WTC11 (cell line): ENCODE data around the gene FGF21. TPM values are rescaled to one million over a fixed set of nuclear protein-coding genes. Genes with fewer than 3 reads are reported as not detected.

Experiments used
- ATAC-seq: fragments of 200-7000 bp; cut with Tn5 transposase; 2 replicates; pipeline ENCODE4 v1.10.0; 2021; ENCODE audit warnings: mild to moderate bottlenecking, moderate library complexity
- CTCF ChIA-PET: fragments of 300-600 bp; sonication (Branson Sonifier 250); formaldehyde crosslinking; loops from one replicate; lab custom pipeline; 2021; ENCODE audit warnings: antibody characterized with exemption; lab: Charles Lee
- POLR2A ChIA-PET: fragments of 350-600 bp; sonication (Branson Sonifier 250); formaldehyde crosslinking; loops from one replicate; lab custom pipeline; 2021; ENCODE audit warnings: antibody characterized with exemption; lab: Charles Lee
- DNase-seq: peaks from one replicate; pipeline ENCODE4 v3.0.0; 2021; ENCODE audit warnings: low spot score
- H3K27ac Mint-ChIP-seq: 2 replicates; pipeline ENCODE4 v1.8.0; 2021; ENCODE audit warnings: mixed read lengths
- H3K27me3 Mint-ChIP-seq: 2 replicates; pipeline ENCODE4 v1.8.0; 2021; ENCODE audit warnings: low read depth, mild to moderate bottlenecking, moderate library complexity, mixed read lengths
- H3K36me3 Mint-ChIP-seq: 2 replicates; pipeline ENCODE4 v1.8.0; 2021; ENCODE audit warnings: mixed read lengths
- H3K4me1 Mint-ChIP-seq: 2 replicates; pipeline ENCODE4 v1.8.0; 2022; ENCODE audit warnings: mixed read lengths
- H3K4me3 Mint-ChIP-seq: 2 replicates; pipeline ENCODE4 v1.8.0; 2021; ENCODE audit warnings: mild to moderate bottlenecking, moderate library complexity, mixed read lengths
- H3K9me3 Mint-ChIP-seq: 2 replicates; pipeline ENCODE4 v1.8.0; 2021; ENCODE audit warnings: mixed read lengths
- ELF4 ChIP-seq: sonication (generic); formaldehyde crosslinking; IDR thresholded peaks from 2 replicates; pipeline ENCODE4 v1.8.1; 2022; ENCODE audit warnings: low read depth, mild to moderate bottlenecking, moderate library complexity, missing genetic modification reagents
- FOXK1 ChIP-seq: sonication (generic); formaldehyde crosslinking; IDR thresholded peaks from 2 replicates; pipeline ENCODE4 v1.8.0; 2022; ENCODE audit warnings: mild to moderate bottlenecking, moderate library complexity, missing genetic modification reagents
- NFE2L1 ChIP-seq: sonication (generic); formaldehyde crosslinking; IDR thresholded peaks from 2 replicates; pipeline ENCODE4 v1.8.1; 2023; ENCODE audit warnings: missing genetic modification reagents
- NR2C2 ChIP-seq: sonication (generic); formaldehyde crosslinking; IDR thresholded peaks from 2 replicates; pipeline ENCODE4 v1.8.0; 2022; ENCODE audit warnings: mild to moderate bottlenecking, missing genetic modification reagents
- ZBTB21 ChIP-seq: sonication (generic); formaldehyde crosslinking; IDR thresholded peaks from 2 replicates; pipeline ENCODE4 v1.8.1; 2023; ENCODE audit warnings: mild to moderate bottlenecking, missing genetic modification reagents, borderline replicate concordance
- ZNF121 ChIP-seq: sonication (generic); formaldehyde crosslinking; IDR thresholded peaks from 2 replicates; pipeline ENCODE4 v1.8.0; 2023; ENCODE audit warnings: missing genetic modification reagents
- total RNA-seq: library from RNA; stranded (reverse); gene quantifications from 3 replicates; pipeline ENCODE4 v1.2.3, GENCODE V29; 2021
- TF ChIP-seq, protein P1 (sequence below): sonication (generic); formaldehyde crosslinking; IDR thresholded peaks from 2 replicates; pipeline ENCODE4 v1.8.0; 2022; ENCODE audit warnings: mild to moderate bottlenecking, missing genetic modification reagents
- TF ChIP-seq, protein P2 (sequence below): sonication (generic); formaldehyde crosslinking; IDR thresholded peaks from 2 replicates; pipeline ENCODE4 v1.8.1; 2022; ENCODE audit warnings: low read depth, missing genetic modification reagents, borderline replicate concordance
- TF ChIP-seq, protein P3 (sequence below): sonication (generic); formaldehyde crosslinking; IDR thresholded peaks from 2 replicates; pipeline ENCODE4 v1.8.0; 2022; ENCODE audit warnings: missing genetic modification reagents
- TF ChIP-seq, protein P4 (sequence below): sonication (generic); formaldehyde crosslinking; IDR thresholded peaks from 2 replicates; pipeline ENCODE4 v1.8.1; 2023; ENCODE audit warnings: mild to moderate bottlenecking, missing genetic modification reagents
- TF ChIP-seq, protein P5 (sequence below): sonication (generic); formaldehyde crosslinking; IDR thresholded peaks from 2 replicates; pipeline ENCODE4 v1.8.1; 2023; ENCODE audit warnings: mild to moderate bottlenecking, missing genetic modification reagents, borderline replicate concordance

The FGF21 gene
- total RNA-seq, 1 experiment from 2014 or later, result 0.26 TPM

DNA sequence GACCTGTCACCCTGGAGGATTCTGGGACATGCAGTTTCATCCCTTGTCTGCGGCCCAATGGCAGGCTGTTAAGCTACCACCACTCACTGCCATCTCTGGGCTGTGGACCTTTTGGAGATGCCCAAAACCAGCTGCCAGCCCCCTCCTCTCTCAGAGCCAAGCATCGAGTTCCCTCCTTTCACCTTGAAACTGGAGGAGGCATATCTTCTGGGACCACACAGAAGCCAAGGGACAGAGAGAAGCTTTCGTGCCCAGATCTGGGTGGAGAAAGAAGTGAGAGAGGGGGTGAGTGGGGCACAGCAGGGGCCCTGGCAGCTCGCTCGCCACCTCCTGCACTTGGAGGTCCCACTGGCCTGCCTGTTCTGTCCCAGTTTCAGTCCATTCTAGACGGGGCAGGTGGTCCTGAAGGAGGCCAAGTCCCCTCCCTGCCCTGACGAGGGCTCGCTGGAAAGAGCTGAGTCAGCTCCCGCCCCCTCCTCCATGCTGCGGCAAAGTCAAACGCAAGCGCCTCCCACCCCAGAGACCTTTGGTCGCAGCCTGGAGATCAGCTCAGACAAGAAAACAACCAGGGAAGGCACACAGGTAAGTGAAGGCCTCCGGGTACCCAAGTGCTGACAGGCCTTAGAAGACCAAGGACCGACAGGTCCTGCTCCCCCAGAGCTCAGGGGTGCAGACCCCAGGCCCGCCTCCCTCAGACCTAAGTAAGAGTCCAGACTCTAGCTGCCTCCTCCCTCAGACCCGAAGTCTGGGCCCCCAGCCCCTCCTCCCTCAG is 51.7 kb downstream of the FGF21 start:
- peak; percentile 47 for DNase-seq
- ChIA-PET POLR2A (interaction anchor here (0.6 to 1.3 kb wide), 6 partner anchors 9 to 164 kb away, joined by 3 to 11 read pairs (median 3); partner anchors contain the start of gene PPP1R15A), CTCF (interaction anchor here (0.6 to 3.8 kb wide), 19 partner anchors 8 to 186 kb away, joined by 3 to 76 read pairs (median 4); partner anchors contain the start of genes CA11, DHDH, GYS1 and HSD17B14)
- ATAC-seq, result peak; percentile 74
- TF ChIP-seq, protein P1, sequence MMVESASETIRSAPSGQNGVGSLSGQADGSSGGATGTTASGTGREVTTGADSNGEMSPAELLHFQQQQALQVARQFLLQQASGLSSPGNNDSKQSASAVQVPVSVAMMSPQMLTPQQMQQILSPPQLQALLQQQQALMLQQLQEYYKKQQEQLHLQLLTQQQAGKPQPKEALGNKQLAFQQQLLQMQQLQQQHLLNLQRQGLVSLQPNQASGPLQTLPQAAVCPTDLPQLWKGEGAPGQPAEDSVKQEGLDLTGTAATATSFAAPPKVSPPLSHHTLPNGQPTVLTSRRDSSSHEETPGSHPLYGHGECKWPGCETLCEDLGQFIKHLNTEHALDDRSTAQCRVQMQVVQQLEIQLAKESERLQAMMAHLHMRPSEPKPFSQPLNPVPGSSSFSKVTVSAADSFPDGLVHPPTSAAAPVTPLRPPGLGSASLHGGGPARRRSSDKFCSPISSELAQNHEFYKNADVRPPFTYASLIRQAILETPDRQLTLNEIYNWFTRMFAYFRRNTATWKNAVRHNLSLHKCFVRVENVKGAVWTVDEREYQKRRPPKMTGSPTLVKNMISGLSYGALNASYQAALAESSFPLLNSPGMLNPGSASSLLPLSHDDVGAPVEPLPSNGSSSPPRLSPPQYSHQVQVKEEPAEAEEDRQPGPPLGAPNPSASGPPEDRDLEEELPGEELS (CRISPR knock-in tag), result no peak
- TF ChIP-seq, protein P2, sequence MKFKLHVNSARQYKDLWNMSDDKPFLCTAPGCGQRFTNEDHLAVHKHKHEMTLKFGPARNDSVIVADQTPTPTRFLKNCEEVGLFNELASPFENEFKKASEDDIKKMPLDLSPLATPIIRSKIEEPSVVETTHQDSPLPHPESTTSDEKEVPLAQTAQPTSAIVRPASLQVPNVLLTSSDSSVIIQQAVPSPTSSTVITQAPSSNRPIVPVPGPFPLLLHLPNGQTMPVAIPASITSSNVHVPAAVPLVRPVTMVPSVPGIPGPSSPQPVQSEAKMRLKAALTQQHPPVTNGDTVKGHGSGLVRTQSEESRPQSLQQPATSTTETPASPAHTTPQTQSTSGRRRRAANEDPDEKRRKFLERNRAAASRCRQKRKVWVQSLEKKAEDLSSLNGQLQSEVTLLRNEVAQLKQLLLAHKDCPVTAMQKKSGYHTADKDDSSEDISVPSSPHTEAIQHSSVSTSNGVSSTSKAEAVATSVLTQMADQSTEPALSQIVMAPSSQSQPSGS (CRISPR knock-in tag), result no peak
- TF ChIP-seq FOXK1 (CRISPR knock-in tag), result 0 out of 2 replicates have a peak, but pooled peaks have one; percentile 12
- TF ChIP-seq ELF4 (CRISPR knock-in tag), result no peak
- TF ChIP-seq NFE2L1 (CRISPR knock-in tag), result peak; percentile 27; the same call in 1 of the 2 replicates
- TF ChIP-seq ZNF121 (CRISPR knock-in tag), result peak; percentile 94
- peaks cover 32% of the 10 kb centered on the region for H3K4me1 Mint-ChIP-seq
- H3K27me3 Mint-ChIP-seq, result peaks cover 17% of the 10 kb centered on the region
- peak overlapping the region; percentile 79 for H3K27ac Mint-ChIP-seq
- no peaks in the 10 kb centered on the region for H3K36me3 Mint-ChIP-seq
- H3K4me3 Mint-ChIP-seq, result peak overlapping the region; percentile 36
- no peaks in the 10 kb centered on the region for H3K9me3 Mint-ChIP-seq

DNA sequence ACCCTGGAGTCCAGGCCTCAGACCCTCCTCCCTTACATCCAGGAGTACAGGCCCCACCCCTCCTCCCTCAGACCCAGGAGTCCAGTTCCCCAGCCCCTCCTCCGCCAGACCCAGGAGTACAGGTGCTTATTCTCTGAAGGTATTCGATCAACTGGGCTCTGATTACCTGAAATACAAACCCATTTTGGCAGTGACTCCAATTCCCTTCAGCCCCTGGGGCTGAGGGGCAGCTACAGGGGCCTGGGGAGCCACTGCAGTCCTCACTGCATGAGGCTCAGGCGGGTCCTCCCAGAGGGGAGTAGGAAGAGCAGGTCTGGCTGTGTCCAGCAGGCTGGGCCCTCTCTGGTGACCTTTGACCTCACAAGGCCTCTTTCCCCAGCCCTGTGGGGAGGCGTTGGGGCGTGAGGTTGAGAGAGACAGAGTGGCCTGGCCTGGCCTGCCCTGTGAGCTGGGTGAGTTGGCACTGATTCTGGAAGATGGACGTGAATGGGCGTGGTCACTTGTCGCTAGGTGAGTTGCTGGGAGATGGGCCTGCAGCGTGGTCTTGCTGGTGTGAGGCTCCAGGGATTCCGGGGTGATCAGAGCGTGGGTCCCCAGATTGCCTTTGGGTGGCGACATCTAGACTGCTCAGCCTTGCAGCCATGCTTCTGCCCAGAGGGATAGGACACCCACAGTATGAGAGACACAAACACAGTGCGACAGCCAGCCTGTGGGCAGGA is 52.4 kb downstream of the FGF21 start:
- POLR2A ChIA-PET, result interaction anchor here (0.7 to 1.1 kb wide), 4 partner anchors 8 to 163 kb away, joined by 3 read pairs; no protein-coding TSS in a partner anchor
- TF ChIP-seq ZBTB21 (no peak), NR2C2 (CRISPR knock-in tag) (no peak; the same call in 1 of the 2 replicates)
- TF ChIP-seq, protein P3, sequence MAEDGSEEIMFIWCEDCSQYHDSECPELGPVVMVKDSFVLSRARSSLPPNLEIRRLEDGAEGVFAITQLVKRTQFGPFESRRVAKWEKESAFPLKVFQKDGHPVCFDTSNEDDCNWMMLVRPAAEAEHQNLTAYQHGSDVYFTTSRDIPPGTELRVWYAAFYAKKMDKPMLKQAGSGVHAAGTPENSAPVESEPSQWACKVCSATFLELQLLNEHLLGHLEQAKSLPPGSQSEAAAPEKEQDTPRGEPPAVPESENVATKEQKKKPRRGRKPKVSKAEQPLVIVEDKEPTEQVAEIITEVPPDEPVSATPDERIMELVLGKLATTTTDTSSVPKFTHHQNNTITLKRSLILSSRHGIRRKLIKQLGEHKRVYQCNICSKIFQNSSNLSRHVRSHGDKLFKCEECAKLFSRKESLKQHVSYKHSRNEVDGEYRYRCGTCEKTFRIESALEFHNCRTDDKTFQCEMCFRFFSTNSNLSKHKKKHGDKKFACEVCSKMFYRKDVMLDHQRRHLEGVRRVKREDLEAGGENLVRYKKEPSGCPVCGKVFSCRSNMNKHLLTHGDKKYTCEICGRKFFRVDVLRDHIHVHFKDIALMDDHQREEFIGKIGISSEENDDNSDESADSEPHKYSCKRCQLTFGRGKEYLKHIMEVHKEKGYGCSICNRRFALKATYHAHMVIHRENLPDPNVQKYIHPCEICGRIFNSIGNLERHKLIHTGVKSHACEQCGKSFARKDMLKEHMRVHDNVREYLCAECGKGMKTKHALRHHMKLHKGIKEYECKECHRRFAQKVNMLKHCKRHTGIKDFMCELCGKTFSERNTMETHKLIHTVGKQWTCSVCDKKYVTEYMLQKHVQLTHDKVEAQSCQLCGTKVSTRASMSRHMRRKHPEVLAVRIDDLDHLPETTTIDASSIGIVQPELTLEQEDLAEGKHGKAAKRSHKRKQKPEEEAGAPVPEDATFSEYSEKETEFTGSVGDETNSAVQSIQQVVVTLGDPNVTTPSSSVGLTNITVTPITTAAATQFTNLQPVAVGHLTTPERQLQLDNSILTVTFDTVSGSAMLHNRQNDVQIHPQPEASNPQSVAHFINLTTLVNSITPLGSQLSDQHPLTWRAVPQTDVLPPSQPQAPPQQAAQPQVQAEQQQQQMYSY (CRISPR knock-in tag), result no peak
- TF ChIP-seq, protein P4, sequence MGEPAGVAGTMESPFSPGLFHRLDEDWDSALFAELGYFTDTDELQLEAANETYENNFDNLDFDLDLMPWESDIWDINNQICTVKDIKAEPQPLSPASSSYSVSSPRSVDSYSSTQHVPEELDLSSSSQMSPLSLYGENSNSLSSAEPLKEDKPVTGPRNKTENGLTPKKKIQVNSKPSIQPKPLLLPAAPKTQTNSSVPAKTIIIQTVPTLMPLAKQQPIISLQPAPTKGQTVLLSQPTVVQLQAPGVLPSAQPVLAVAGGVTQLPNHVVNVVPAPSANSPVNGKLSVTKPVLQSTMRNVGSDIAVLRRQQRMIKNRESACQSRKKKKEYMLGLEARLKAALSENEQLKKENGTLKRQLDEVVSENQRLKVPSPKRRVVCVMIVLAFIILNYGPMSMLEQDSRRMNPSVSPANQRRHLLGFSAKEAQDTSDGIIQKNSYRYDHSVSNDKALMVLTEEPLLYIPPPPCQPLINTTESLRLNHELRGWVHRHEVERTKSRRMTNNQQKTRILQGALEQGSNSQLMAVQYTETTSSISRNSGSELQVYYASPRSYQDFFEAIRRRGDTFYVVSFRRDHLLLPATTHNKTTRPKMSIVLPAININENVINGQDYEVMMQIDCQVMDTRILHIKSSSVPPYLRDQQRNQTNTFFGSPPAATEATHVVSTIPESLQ (CRISPR knock-in tag), result no peak
- TF ChIP-seq, protein P5, sequence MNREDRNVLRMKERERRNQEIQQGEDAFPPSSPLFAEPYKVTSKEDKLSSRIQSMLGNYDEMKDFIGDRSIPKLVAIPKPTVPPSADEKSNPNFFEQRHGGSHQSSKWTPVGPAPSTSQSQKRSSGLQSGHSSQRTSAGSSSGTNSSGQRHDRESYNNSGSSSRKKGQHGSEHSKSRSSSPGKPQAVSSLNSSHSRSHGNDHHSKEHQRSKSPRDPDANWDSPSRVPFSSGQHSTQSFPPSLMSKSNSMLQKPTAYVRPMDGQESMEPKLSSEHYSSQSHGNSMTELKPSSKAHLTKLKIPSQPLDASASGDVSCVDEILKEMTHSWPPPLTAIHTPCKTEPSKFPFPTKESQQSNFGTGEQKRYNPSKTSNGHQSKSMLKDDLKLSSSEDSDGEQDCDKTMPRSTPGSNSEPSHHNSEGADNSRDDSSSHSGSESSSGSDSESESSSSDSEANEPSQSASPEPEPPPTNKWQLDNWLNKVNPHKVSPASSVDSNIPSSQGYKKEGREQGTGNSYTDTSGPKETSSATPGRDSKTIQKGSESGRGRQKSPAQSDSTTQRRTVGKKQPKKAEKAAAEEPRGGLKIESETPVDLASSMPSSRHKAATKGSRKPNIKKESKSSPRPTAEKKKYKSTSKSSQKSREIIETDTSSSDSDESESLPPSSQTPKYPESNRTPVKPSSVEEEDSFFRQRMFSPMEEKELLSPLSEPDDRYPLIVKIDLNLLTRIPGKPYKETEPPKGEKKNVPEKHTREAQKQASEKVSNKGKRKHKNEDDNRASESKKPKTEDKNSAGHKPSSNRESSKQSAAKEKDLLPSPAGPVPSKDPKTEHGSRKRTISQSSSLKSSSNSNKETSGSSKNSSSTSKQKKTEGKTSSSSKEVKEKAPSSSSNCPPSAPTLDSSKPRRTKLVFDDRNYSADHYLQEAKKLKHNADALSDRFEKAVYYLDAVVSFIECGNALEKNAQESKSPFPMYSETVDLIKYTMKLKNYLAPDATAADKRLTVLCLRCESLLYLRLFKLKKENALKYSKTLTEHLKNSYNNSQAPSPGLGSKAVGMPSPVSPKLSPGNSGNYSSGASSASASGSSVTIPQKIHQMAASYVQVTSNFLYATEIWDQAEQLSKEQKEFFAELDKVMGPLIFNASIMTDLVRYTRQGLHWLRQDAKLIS, result no peak
- TF ChIP-seq, all 79 proteins: peak for 0
- CTCF ChIA-PET, result interaction anchor here (0.6 to 3.8 kb wide), 14 partner anchors 8 to 185 kb away, joined by 3 to 76 read pairs (median 4); partner anchors contain the start of genes CA11, GYS1, HSD17B14 and RUVBL2
- Mint-ChIP-seq H3K4me1 (peaks cover 36% of the 10 kb centered on the region), H3K4me3 (peak overlapping the region; percentile 14), H3K9me3 (no peaks in the 10 kb centered on the region), H3K36me3 (no peaks in the 10 kb centered on the region), H3K27ac (peak overlapping the region; percentile 80), H3K27me3 (peaks cover 17% of the 10 kb centered on the region)
- DNase-seq (peak; percentile 44), ATAC-seq (peak; percentile 4; the same call in 1 of the 2 replicates)
